Measurements from ENCODE around the gene SCAPER.
"Not testable (repeated sequence)": the region's sequence is repeated elsewhere in the genome, so short reads cannot be mapped to it uniquely, and the experiment has no call there.

Gene SCAPER

GRCh38 chr15:76517910-76518309 lies 387.2 kb downstream of the SCAPER start:
- H2BK15ac ChIP-seq (ENCODE audit: low read length), result no peak overlapping the region
- H3K4me2 ChIP-seq (ENCODE audit: insufficient read depth, low read length, poor library complexity, severe bottlenecking), result no peak overlapping the region
- H2BK12ac ChIP-seq (ENCODE audit: low read length), result no peak overlapping the region
- H2AFZ ChIP-seq (ENCODE audit: low read length), result no peak overlapping the region
- DNase-seq (ENCODE audit: low spot score), result no peak
- H3K9ac ChIP-seq (ENCODE audit: low read depth, low read length, poor library complexity), result no peak overlapping the region
- H3K14ac ChIP-seq (ENCODE audit: low read length), result no peak overlapping the region
- H3K79me1 ChIP-seq (ENCODE audit: low read depth, low read length), result no peaks in the 10 kb centered on the region
- no peaks in the 10 kb centered on the region for H3K36me3 ChIP-seq (replicated peaks in 1 of 2; ENCODE audit: control insufficient read depth in 2 of 2, insufficient read depth in 2 of 2, low read length in 2 of 2)
- H3K9me3 ChIP-seq (replicated peaks in 1 of 2; ENCODE audit: control insufficient read depth in 2 of 2, insufficient read depth in 1 of 2, low read depth in 1 of 2, low read length in 2 of 2), result no peaks in the 10 kb centered on the region
- no peak overlapping the region for H3K4ac ChIP-seq (ENCODE audit: low read length)
- no peak overlapping the region for H2BK5ac ChIP-seq (ENCODE audit: low read length)
- H3K4me1 ChIP-seq (ENCODE audit: control insufficient read depth in 2 of 2, insufficient read depth in 1 of 2, low read depth in 1 of 2, low read length in 2 of 2), result peaks cover 3 to 8% of the 10 kb centered on the region in 2 donors
- no peak overlapping the region for H2AK5ac ChIP-seq (ENCODE audit: low read depth, low read length)
- no peak overlapping the region for H2BK120ac ChIP-seq (ENCODE audit: low read depth, low read length)
- no peak overlapping the region for H4K8ac ChIP-seq (ENCODE audit: low read depth, low read length)
- H4K91ac ChIP-seq (ENCODE audit: low read depth, low read length, poor library complexity), result no peak overlapping the region
- no peak overlapping the region for H3K23ac ChIP-seq (ENCODE audit: low read depth, low read length, poor library complexity)
- H3K27me3 ChIP-seq (ENCODE audit: control insufficient read depth in 3 of 3, insufficient read depth in 3 of 3, low read depth in 1 of 3, low read length in 3 of 3), result no peaks in the 10 kb centered on the region
- no peak overlapping the region for H3K18ac ChIP-seq (ENCODE audit: low read length)
- no peak overlapping the region for H3K4me3 ChIP-seq (ENCODE audit: low read length in 2 of 2)
- no peak overlapping the region for H3K27ac ChIP-seq (replicated peaks; ENCODE audit: low read length)

- H2AK5ac ChIP-seq (ENCODE audit: low read depth, low read length), result no peak overlapping the region
- no peak overlapping the region for H2BK15ac ChIP-seq (ENCODE audit: low read length)
- no peaks in the 10 kb centered on the region for H3K27me3 ChIP-seq (ENCODE audit: control insufficient read depth in 3 of 3, insufficient read depth in 3 of 3, low read depth in 1 of 3, low read length in 3 of 3)
- no peak overlapping the region for H2BK12ac ChIP-seq (ENCODE audit: low read length)
- H2BK5ac ChIP-seq (ENCODE audit: low read length), result no peak overlapping the region
- no peak overlapping the region for H3K4me2 ChIP-seq (ENCODE audit: insufficient read depth, low read length, poor library complexity, severe bottlenecking)
- no peaks in the 10 kb centered on the region for H3K36me3 ChIP-seq (replicated peaks in 1 of 2; ENCODE audit: control insufficient read depth in 2 of 2, insufficient read depth in 2 of 2, low read length in 2 of 2)
- no peak overlapping the region for H3K18ac ChIP-seq (ENCODE audit: low read length)
- no peak overlapping the region for H2BK120ac ChIP-seq (ENCODE audit: low read depth, low read length)
- H3K14ac ChIP-seq (ENCODE audit: low read length), result no peak overlapping the region
- H3K79me1 ChIP-seq (ENCODE audit: low read depth, low read length), result no peaks in the 10 kb centered on the region
- no CpG with 5 or more reads among the region's 1 CpG for WGBS, 2 donors (ENCODE audit: extremely low coverage in 2 of 2, insufficient read length in 2 of 2, insufficient replicate concordance in 1 of 2)
- H3K4me1 ChIP-seq (ENCODE audit: control insufficient read depth in 2 of 2, insufficient read depth in 1 of 2, low read depth in 1 of 2, low read length in 2 of 2), result peaks cover 3 to 10% of the 10 kb centered on the region in 2 donors
- H4K91ac ChIP-seq (ENCODE audit: low read depth, low read length, poor library complexity), result no peak overlapping the region
- no peak overlapping the region for H3K9ac ChIP-seq (ENCODE audit: low read depth, low read length, poor library complexity)
- H2AFZ ChIP-seq (ENCODE audit: low read length), result no peak overlapping the region
- H3K27ac ChIP-seq (replicated peaks; ENCODE audit: low read length), result no peak overlapping the region
- H3K4me3 ChIP-seq (ENCODE audit: low read length in 2 of 2), result no peak overlapping the region
- H3K23ac ChIP-seq (ENCODE audit: low read depth, low read length, poor library complexity), result no peak overlapping the region
- no peaks in the 10 kb centered on the region for H3K9me3 ChIP-seq (replicated peaks in 1 of 2; ENCODE audit: control insufficient read depth in 2 of 2, insufficient read depth in 1 of 2, low read depth in 1 of 2, low read length in 2 of 2)
- no peak overlapping the region for H3K4ac ChIP-seq (ENCODE audit: low read length)
- no peak overlapping the region for H4K8ac ChIP-seq (ENCODE audit: low read depth, low read length)
- DNase-seq (ENCODE audit: low spot score), result no peak
Measured at GRCh38 chr15:76514282-76514681, 390.9 kb downstream of the SCAPER start.

- no peak for DNase-seq (ENCODE audit: low spot score)
- Histone ChIP-seq H3K14ac (ENCODE audit: low read length) (no peak overlapping the region), H4K91ac (ENCODE audit: low read depth, low read length, poor library complexity) (no peak overlapping the region), H3K9ac (ENCODE audit: low read depth, low read length, poor library complexity) (no peak overlapping the region), H3K4me2 (ENCODE audit: insufficient read depth, low read length, poor library complexity, severe bottlenecking) (no peak overlapping the region), H3K4me3 (ENCODE audit: low read length in 2 of 2) (no peak overlapping the region), H2BK5ac (ENCODE audit: low read length) (no peak overlapping the region), H3K79me1 (ENCODE audit: low read depth, low read length) (no peaks in the 10 kb centered on the region), H3K18ac (ENCODE audit: low read length) (no peak overlapping the region), H2BK12ac (ENCODE audit: low read length) (no peak overlapping the region), H2AK5ac (ENCODE audit: low read depth, low read length) (no peak overlapping the region), H3K9me3 (replicated peaks in 1 of 2; ENCODE audit: control insufficient read depth in 2 of 2, insufficient read depth in 1 of 2, low read depth in 1 of 2, low read length in 2 of 2) (no peaks in the 10 kb centered on the region), H2AFZ (ENCODE audit: low read length) (no peak overlapping the region), H3K36me3 (replicated peaks in 1 of 2; ENCODE audit: control insufficient read depth in 2 of 2, insufficient read depth in 2 of 2, low read length in 2 of 2) (no peaks in the 10 kb centered on the region), H4K8ac (ENCODE audit: low read depth, low read length) (no peak overlapping the region), H3K4me1 (ENCODE audit: control insufficient read depth in 2 of 2, insufficient read depth in 1 of 2, low read depth in 1 of 2, low read length in 2 of 2) (peaks cover 2 to 9% of the 10 kb centered on the region in 2 donors), H3K27me3 (ENCODE audit: control insufficient read depth in 3 of 3, insufficient read depth in 3 of 3, low read depth in 1 of 3, low read length in 3 of 3) (no peaks in the 10 kb centered on the region), H3K23ac (ENCODE audit: low read depth, low read length, poor library complexity) (no peak overlapping the region), H2BK120ac (ENCODE audit: low read depth, low read length) (no peak overlapping the region), H2BK15ac (ENCODE audit: low read length) (no peak overlapping the region), H3K27ac (replicated peaks; ENCODE audit: low read length) (no peak overlapping the region), H3K4ac (ENCODE audit: low read length) (no peak overlapping the region)
- WGBS, 2 donors (ENCODE audit: extremely low coverage in 2 of 2, insufficient read length in 2 of 2, insufficient replicate concordance in 1 of 2), result no CpG with 5 or more reads among the region's 2 CpGs
Measured at GRCh38 chr15:76512971-76513370, 392.2 kb downstream of the SCAPER start.

- not testable (repeated sequence) for H2BK12ac ChIP-seq (ENCODE audit: low read length); H3K9me3 ChIP-seq (replicated peaks in 1 of 2; ENCODE audit: control insufficient read depth in 2 of 2, insufficient read depth in 1 of 2, low read depth in 1 of 2, low read length in 2 of 2); H2AK5ac ChIP-seq (ENCODE audit: low read depth, low read length); H3K79me1 ChIP-seq (ENCODE audit: low read depth, low read length); H3K4ac ChIP-seq (ENCODE audit: low read length); H3K36me3 ChIP-seq (replicated peaks in 1 of 2; ENCODE audit: control insufficient read depth in 2 of 2, insufficient read depth in 2 of 2, low read length in 2 of 2); H2AFZ ChIP-seq (ENCODE audit: low read length); H3K4me3 ChIP-seq (ENCODE audit: low read length in 2 of 2); H3K4me1 ChIP-seq (ENCODE audit: control insufficient read depth in 2 of 2, insufficient read depth in 1 of 2, low read depth in 1 of 2, low read length in 2 of 2); H3K9ac ChIP-seq (ENCODE audit: low read depth, low read length, poor library complexity); H3K18ac ChIP-seq (ENCODE audit: low read length); H2BK15ac ChIP-seq (ENCODE audit: low read length); H3K23ac ChIP-seq (ENCODE audit: low read depth, low read length, poor library complexity); H3K27me3 ChIP-seq (ENCODE audit: control insufficient read depth in 3 of 3, insufficient read depth in 3 of 3, low read depth in 1 of 3, low read length in 3 of 3); H3K14ac ChIP-seq (ENCODE audit: low read length); H3K27ac ChIP-seq (replicated peaks; ENCODE audit: low read length); H3K4me2 ChIP-seq (ENCODE audit: insufficient read depth, low read length, poor library complexity, severe bottlenecking); H2BK5ac ChIP-seq (ENCODE audit: low read length); DNase-seq (ENCODE audit: low spot score); H2BK120ac ChIP-seq (ENCODE audit: low read depth, low read length); H4K8ac ChIP-seq (ENCODE audit: low read depth, low read length); H4K91ac ChIP-seq (ENCODE audit: low read depth, low read length, poor library complexity)
- no CpG with 5 or more reads among the region's 10 CpGs for WGBS, 2 donors (ENCODE audit: extremely low coverage in 2 of 2, insufficient read length in 2 of 2, insufficient replicate concordance in 1 of 2)
Measured at GRCh38 chr15:76510663-76511062, 394.5 kb downstream of the SCAPER start.

Measured in neuronal stem cell (in vitro differentiated cells).